IMR-90 (cell line): ENCODE data around the gene CAMKMT. TPM values are rescaled to one million over a fixed set of nuclear protein-coding genes. Genes with fewer than 3 reads are reported as not detected.

Experiments
- ATAC-seq: fragments of 200-7000 bp; cut with Tn5 transposase; 2 replicates; pipeline ENCODE4 v1.9.1; 2020; ENCODE audit warnings: low read depth, mild to moderate bottlenecking, moderate library complexity
- BruUV-seq: library from RNA; stranded (reverse); fragments of 400-500 nt; replicated peaks from 2 replicates; lab custom pipeline; 2021; lab: Mats Ljungman, UMichigan
- CTCF ChIA-PET: fragments of 300-600 bp; formaldehyde crosslinking; extraction: SDS; loops from one replicate; lab custom pipeline; 2021; ENCODE audit warnings: antibody characterized with exemption; lab: Yijun Ruan, JAX
- POLR2A ChIA-PET: fragments of 300-600 bp; sonication (Branson Sonifier 250); formaldehyde crosslinking; loops from one replicate; lab custom pipeline; 2022; ENCODE audit warnings: antibody characterized with exemption; ENCODE audit not compliant: unreplicated experiment; lab: Charles Lee
- DNase-seq: peaks from one replicate; pipeline ENCODE4 v3.0.0; 2013
- H2AFZ ChIP-seq: replicated peaks from 2 replicates; pipeline ENCODE3; 2013; ENCODE audit warnings: low read length, mild to moderate bottlenecking; ENCODE audit not compliant: poor library complexity
- H2AK5ac ChIP-seq: 2 replicates; pipeline ENCODE4 v1.6.1; 2013; ENCODE audit warnings: low read depth, low read length, inconsistent platforms
- H2AK9ac ChIP-seq: replicated peaks from 2 replicates; pipeline ENCODE3; 2013; ENCODE audit warnings: mild to moderate bottlenecking, low read depth, low read length, moderate library complexity; ENCODE audit not compliant: poor library complexity
- H2BK120ac ChIP-seq: 2 replicates; pipeline ENCODE4 v1.6.1; 2013; ENCODE audit warnings: low read depth, low read length, inconsistent platforms
- H2BK15ac ChIP-seq: 3 replicates; pipeline ENCODE4 v1.6.1; 2013; ENCODE audit warnings: low read depth, low read length, inconsistent platforms
- H2BK20ac ChIP-seq: 2 replicates; pipeline ENCODE4 v1.6.1; 2013; ENCODE audit warnings: low read depth, mild to moderate bottlenecking, inconsistent platforms, low read length, moderate library complexity
- H2BK5ac ChIP-seq: 2 replicates; pipeline ENCODE4 v1.6.1; 2013; ENCODE audit warnings: mild to moderate bottlenecking, low read depth, low read length, inconsistent platforms; ENCODE audit not compliant: poor library complexity, severe bottlenecking
- H3K14ac ChIP-seq: replicated peaks from 2 replicates; pipeline ENCODE4 v1.6.1; 2013; ENCODE audit warnings: low read depth, low read length, inconsistent platforms
- H3K18ac ChIP-seq: 2 replicates; pipeline ENCODE4 v1.6.1; 2013; ENCODE audit warnings: low read depth, low read length, control low read depth
- H3K23ac ChIP-seq: 2 replicates; pipeline ENCODE4 v1.6.1; 2013; ENCODE audit warnings: low read depth, low read length, inconsistent platforms
- H3K27ac ChIP-seq: 2 replicates; pipeline ENCODE4 v1.5.1; 2013; ENCODE audit warnings: mild to moderate bottlenecking, control low read depth, low read length; ENCODE audit not compliant: insufficient read depth
- H3K27me3 ChIP-seq: 2 replicates; pipeline ENCODE4 v1.6.1; 2013; ENCODE audit warnings: low read length; ENCODE audit not compliant: control insufficient read depth, insufficient read depth
- H3K36me3 ChIP-seq: 2 replicates; pipeline ENCODE4 v1.6.1; 2013; ENCODE audit warnings: low read length, mixed read lengths; ENCODE audit not compliant: control insufficient read depth, insufficient read depth
- H3K4ac ChIP-seq: 2 replicates; pipeline ENCODE4 v1.6.1; 2013; ENCODE audit warnings: low read depth, low read length, inconsistent platforms
- H3K4me1 ChIP-seq: 2 replicates; pipeline ENCODE4 v1.6.1; 2013; ENCODE audit warnings: low read length, mixed read lengths; ENCODE audit not compliant: control insufficient read depth, insufficient read depth
- H3K4me2 ChIP-seq: 2 replicates; pipeline ENCODE4 v1.6.1; 2013; ENCODE audit warnings: low read depth, mild to moderate bottlenecking, control low read depth, low read length, moderate library complexity
- H3K4me3 ChIP-seq: 2 replicates; pipeline ENCODE4 v1.5.1; 2013; ENCODE audit warnings: low read depth, mild to moderate bottlenecking, control low read depth, low read length, moderate library complexity; ENCODE audit not compliant: insufficient read depth
- H3K56ac ChIP-seq: 2 replicates; pipeline ENCODE4 v1.6.1; 2013; ENCODE audit warnings: low read length, inconsistent platforms; ENCODE audit not compliant: insufficient read depth; ENCODE audit errors: extremely low read depth
- H3K79me1 ChIP-seq, 2 experiments: 2 replicates each; pipeline ENCODE4 v1.6.1; 2013; ENCODE audit warnings: low read length in 2 of 2, inconsistent platforms in 1 of 2, low read depth in 1 of 2
- H3K9ac ChIP-seq: 2 replicates; pipeline ENCODE4 v1.6.1; 2013; ENCODE audit warnings: low read depth, low read length, control low read depth
- H3K9me1 ChIP-seq: 2 replicates; pipeline ENCODE4 v1.6.1; 2013; ENCODE audit warnings: low read length, inconsistent platforms; ENCODE audit not compliant: insufficient read depth
- H3K9me3 ChIP-seq: 2 replicates; pipeline ENCODE4 v1.6.1; 2013; ENCODE audit warnings: low read length; ENCODE audit not compliant: control insufficient read depth, insufficient read depth
- H4K20me1 ChIP-seq: 2 replicates; pipeline ENCODE4 v1.6.1; 2013; ENCODE audit warnings: low read length, inconsistent platforms; ENCODE audit not compliant: insufficient read depth
- H4K5ac ChIP-seq: 2 replicates; pipeline ENCODE4 v1.6.1; 2013; ENCODE audit warnings: mild to moderate bottlenecking, low read depth, low read length, control low read depth
- H4K8ac ChIP-seq, 2 experiments: 2 replicates each; pipeline ENCODE4 v1.6.1; 2013; ENCODE audit warnings: low read depth in 2 of 2, low read length in 2 of 2, control low read depth in 1 of 2, inconsistent platforms in 1 of 2
- H4K91ac ChIP-seq: 2 replicates; pipeline ENCODE4 v1.6.1; 2013; ENCODE audit warnings: low read depth, low read length, inconsistent platforms; ENCODE audit not compliant: insufficient read depth
- BHLHE40 ChIP-seq: fragments of 150-350 bp; IDR thresholded peaks from 2 replicates; pipeline ENCODE4 v1.6.1; 2016; ENCODE audit warnings: mild to moderate bottlenecking, low read depth, low read length
- CTCF ChIP-seq: conservative IDR thresholded peaks from 2 replicates; pipeline ENCODE4 v1.5.1; 2012; ENCODE audit warnings: mild to moderate bottlenecking, low read depth, low read length, improper control_type of control experiment
- ELK1 ChIP-seq: fragments of 150-350 bp; IDR thresholded peaks from 2 replicates; pipeline ENCODE4 v1.6.1; 2016; ENCODE audit warnings: low read depth, mild to moderate bottlenecking, low read length, moderate library complexity, borderline replicate concordance
- RAD21 ChIP-seq: IDR thresholded peaks from 2 replicates; pipeline ENCODE4 v1.6.1; 2012; ENCODE audit warnings: low read length, improper control_type of control experiment
- RCOR1 ChIP-seq: IDR thresholded peaks from 2 replicates; pipeline ENCODE4 v1.6.1; 2012; ENCODE audit warnings: mild to moderate bottlenecking, low read length, improper control_type of control experiment; ENCODE audit not compliant: insufficient replicate concordance
- USF2 ChIP-seq: fragments of 150-350 bp; IDR thresholded peaks from 2 replicates; pipeline ENCODE4 v1.6.1; 2017; ENCODE audit warnings: mild to moderate bottlenecking, antibody characterized with exemption, low read length, low read depth
- WGBS, 2 experiments: methylation state at CpG; one replicate each; pipeline versions ENCODE4 v1.1.5 to v1.1.7; 2013; ENCODE audit warnings: missing lambda C conversion rate in 2 of 2; ENCODE audit not compliant: insufficient read length in 1 of 2; ENCODE audit errors: extremely low coverage in 2 of 2; 5-methylcytosine and 5-hydroxymethylcytosine counted together
- dilution Hi-C: fragments of 300-500 bp; cut with HindIII; formaldehyde crosslinking; loops from one replicate; pipeline ENCODE4 v1.14.3; 2018; ENCODE audit warnings: low sequenced_read_pairs; ENCODE audit not compliant: unreplicated experiment
- in situ Hi-C: fragments of 300-500 bp; cut with MboI; formaldehyde crosslinking; loops from 3 replicates; pipeline ENCODE4 v1.14.3; 2019; ENCODE audit warnings: low sequenced_read_pairs, inconsistent platforms, mixed read lengths
- intact Hi-C: fragments of 100-400 bp; cut with micrococcal nuclease; formaldehyde crosslinking; loops from 2 replicates; pipeline ENCODE4 v1.10.0; 2022
- polyA plus RNA-seq, 3 experiments: library from polyadenylated mRNA; depleted of rRNA; stranded (reverse); fragments of >200 nt; gene quantifications; 2 replicates each; pipeline ENCODE4 v1.2.3, GENCODE V29; 2012; ENCODE audit warnings: low replicate concordance in 1 of 3
- total RNA-seq: library from RNA; depleted of rRNA; stranded (reverse); fragments of >200 nt; gene quantifications from 2 replicates; pipeline ENCODE4 v1.2.3, GENCODE V29; 2012

Gene CAMKMT
- total and polyA plus RNA-seq, 2 of the 4 experiments (the other 2 are of a cell fraction): 4.4 to 6.8 TPM

GRCh38 chr2:44822174-44822573 lies 460.4 kb downstream of the CAMKMT start:
- no peak overlapping the region for H4K5ac ChIP-seq
- no peak overlapping the region for H3K23ac ChIP-seq
- BruUV-seq: no TSS peak
- intact Hi-C loops (no loop called here), dilution Hi-C loops (no loop called here), in situ Hi-C loops (no loop called here)
- no peak overlapping the region for H2BK20ac ChIP-seq
- H3K9ac ChIP-seq: no peak overlapping the region
- no peak overlapping the region for H3K14ac ChIP-seq
- no peak overlapping the region for H2BK120ac ChIP-seq
- no peak overlapping the region for H2AFZ ChIP-seq
- H3K18ac ChIP-seq: no peak overlapping the region
- no peak overlapping the region for H2BK5ac ChIP-seq
- no peak overlapping the region for H2AK9ac ChIP-seq
- H3K9me3 ChIP-seq: no peaks in the 10 kb centered on the region
- H3K4me1 ChIP-seq: no peaks in the 10 kb centered on the region
- H2BK15ac ChIP-seq: no peak overlapping the region
- H3K36me3 ChIP-seq: no peaks in the 10 kb centered on the region
- no peak for ATAC-seq
- H2AK5ac ChIP-seq: no peak overlapping the region
- H3K79me1 ChIP-seq: no peaks in the 10 kb centered on the region
- H4K20me1 ChIP-seq: no peaks in the 10 kb centered on the region
- DNase-seq: no peak
- H3K27ac ChIP-seq: no peak overlapping the region
- no peaks in the 10 kb centered on the region for H3K9me1 ChIP-seq
- no peak overlapping the region for H4K91ac ChIP-seq
- no peak overlapping the region for H3K4ac ChIP-seq
- H3K4me3 ChIP-seq: no peak overlapping the region
- POLR2A ChIA-PET: no interaction called here
- H3K27me3 ChIP-seq: peaks cover 6% of the 10 kb centered on the region
- CTCF ChIA-PET: no interaction called here
- no peak overlapping the region for H4K8ac ChIP-seq
- no peak overlapping the region for H3K4me2 ChIP-seq
- 20% methylated on average over 1 of the region's 6 CpGs; no CpG with 5 or more reads in 1 of the 2 experiments for WGBS, 2 experiments
- TF ChIP-seq ELK1: no peak
- no peak for TF ChIP-seq RCOR1
- TF ChIP-seq BHLHE40: no peak
- no peak for TF ChIP-seq USF2
- no peak for TF ChIP-seq RAD21
- no peak for TF ChIP-seq CTCF
- no peak overlapping the region for H3K56ac ChIP-seq
